GM13977 (cell line): ENCODE data around the gene DLX3.
A peak's percentile ranks its signal among the peaks of the same experiment; 100 is the strongest.

Source experiments
- DNase-seq: peaks from one replicate; pipeline ENCODE4 v3.0.0; 2012; ENCODE audit warnings: low spot score
- in situ Hi-C: fragments of 300-500 bp; cut with MboI; formaldehyde crosslinking; loops from one replicate; pipeline ENCODE4 v1.12.0; 2022; ENCODE audit warnings: low sequenced_read_pairs, low pct_unique_long_range_greater_than_20kb, mixed read lengths, inconsistent platforms; ENCODE audit not compliant: unreplicated experiment
- TF ChIP-seq, protein P1 (sequence below): IDR thresholded peaks from 2 replicates; pipeline ENCODE4 v1.5.1; 2012; ENCODE audit warnings: mild to moderate bottlenecking, control low read depth; ENCODE audit not compliant: insufficient read depth; ENCODE audit errors: extremely low read depth, missing control alignments

The DLX3 gene

DNA sequence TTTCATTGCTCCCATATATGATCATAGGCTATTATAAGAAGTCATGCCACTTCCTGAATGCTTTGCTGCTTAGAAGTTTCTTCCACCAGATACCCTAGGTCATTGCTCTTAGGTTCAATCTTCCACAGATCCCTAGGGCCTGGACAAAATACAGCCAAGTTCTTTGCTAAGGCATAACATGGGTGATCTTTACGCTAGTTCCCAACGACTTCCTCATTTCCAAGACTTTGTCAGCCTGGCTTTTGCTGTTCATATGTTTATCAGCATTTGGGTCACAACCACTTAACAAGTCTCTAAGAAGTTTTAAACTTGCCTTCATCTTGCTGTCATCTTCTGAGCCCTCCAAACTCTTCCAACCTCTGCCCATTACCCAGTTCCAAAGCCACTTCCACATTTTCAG, 20.1 kb upstream of the DLX3 start:
- DNase-seq = no peak
- TF ChIP-seq, protein P1, sequence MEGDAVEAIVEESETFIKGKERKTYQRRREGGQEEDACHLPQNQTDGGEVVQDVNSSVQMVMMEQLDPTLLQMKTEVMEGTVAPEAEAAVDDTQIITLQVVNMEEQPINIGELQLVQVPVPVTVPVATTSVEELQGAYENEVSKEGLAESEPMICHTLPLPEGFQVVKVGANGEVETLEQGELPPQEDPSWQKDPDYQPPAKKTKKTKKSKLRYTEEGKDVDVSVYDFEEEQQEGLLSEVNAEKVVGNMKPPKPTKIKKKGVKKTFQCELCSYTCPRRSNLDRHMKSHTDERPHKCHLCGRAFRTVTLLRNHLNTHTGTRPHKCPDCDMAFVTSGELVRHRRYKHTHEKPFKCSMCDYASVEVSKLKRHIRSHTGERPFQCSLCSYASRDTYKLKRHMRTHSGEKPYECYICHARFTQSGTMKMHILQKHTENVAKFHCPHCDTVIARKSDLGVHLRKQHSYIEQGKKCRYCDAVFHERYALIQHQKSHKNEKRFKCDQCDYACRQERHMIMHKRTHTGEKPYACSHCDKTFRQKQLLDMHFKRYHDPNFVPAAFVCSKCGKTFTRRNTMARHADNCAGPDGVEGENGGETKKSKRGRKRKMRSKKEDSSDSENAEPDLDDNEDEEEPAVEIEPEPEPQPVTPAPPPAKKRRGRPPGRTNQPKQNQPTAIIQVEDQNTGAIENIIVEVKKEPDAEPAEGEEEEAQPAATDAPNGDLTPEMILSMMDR = no peak
- in situ Hi-C loops = no loop called here

DNA sequence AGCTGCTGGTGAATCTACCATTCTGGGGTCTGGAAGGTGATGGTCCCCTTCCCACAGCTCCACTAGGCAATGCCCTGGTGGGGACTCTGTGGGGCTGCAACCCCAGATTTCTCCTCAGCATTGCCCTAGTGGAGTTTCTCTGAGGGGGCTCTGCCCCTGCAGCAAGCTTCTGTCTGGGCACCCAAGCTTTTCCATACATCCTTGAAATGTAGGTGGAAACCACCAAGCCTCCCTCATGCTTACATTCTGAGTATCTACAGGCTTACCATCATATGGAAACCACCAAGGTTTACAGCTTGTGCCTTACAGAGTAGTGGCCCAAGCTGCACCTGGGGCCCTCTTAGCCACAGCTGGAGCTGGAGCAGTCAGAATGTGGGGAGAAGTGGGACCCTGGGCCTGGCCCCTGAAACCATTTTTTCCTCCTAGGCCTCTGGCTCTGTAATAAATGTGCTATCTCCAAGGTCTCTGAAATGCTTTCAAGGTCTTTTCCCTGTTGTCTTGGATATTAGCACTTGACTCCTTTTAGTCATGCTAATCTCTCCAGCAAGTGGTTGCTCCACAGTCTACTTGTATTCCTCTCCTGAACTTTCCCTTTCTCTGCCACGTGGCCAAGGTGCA, 19.6 kb upstream of the DLX3 start:
- in situ Hi-C loops = no loop called here
- no peak for DNase-seq
- TF ChIP-seq, protein P1 = no peak

DNA sequence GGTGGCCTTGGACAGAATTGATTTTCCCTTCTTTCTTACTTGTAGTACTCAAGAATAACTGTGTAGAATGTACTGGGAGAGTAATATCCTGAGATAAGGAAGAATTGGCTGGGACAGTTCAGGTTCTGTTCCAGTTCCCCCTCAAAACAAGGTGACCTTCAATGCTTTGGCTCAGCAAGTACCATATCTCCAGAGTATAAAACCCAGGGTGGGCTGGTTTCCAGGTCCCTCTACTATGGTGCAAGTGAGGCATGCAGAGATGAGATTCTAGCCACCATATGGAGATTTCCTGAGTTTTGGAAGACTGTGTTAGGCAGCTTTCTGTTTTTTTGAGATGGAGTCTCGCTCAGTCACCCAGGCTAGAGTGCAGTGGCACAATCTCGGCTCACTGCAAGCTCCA, 18.1 kb upstream of the DLX3 start:
- in situ Hi-C loops = no loop called here
- DNase-seq = no peak

GRCh38 chr17:50009282-50009681, 14.3 kb upstream of the DLX3 start:
- in situ Hi-C loops = no loop called here
- TF ChIP-seq, protein P1 = no peak
- DNase-seq = no peak

More for the DNA sequence above, 18.1 kb upstream of the DLX3 start:
- TF ChIP-seq, protein P1 = no peak

DNA sequence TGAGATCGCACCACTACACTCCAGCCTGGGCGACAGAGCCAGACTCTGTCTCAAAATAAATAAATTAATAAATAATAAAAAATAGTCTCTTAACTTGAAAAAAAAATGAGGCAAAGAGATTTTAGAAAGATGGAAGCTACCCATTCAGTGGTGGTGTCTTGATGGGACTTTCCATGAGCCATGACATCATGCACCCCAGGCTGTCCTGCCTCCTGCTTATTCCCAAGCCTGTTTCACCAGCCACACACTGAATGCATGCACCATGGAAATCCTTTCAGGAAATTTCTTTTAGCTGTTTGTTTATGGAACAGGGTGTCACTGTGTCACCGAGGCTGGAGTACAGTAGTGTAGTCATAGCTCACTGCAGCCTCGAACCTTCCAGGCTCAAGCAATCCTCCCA, 8.9 kb upstream of the DLX3 start:
- TF ChIP-seq, protein P1 = no peak
- DNase-seq = no peak
- in situ Hi-C loops = loop anchor here (5.0 kb wide), 1 partner anchor 142 kb away; no protein-coding TSS in a partner anchor

GRCh38 chr17:49998836-49999511, 4.0 kb upstream of the DLX3 start:
- TF ChIP-seq, protein P1 = no peak
- in situ Hi-C loops = loop anchor here (25.0 kb wide), 2 partner anchors 287 to 437 kb away; partner anchors contain the start of gene SLC35B1

More at GRCh38 chr17:49998836-49999511, 4.0 kb upstream of the DLX3 start:
- DNase-seq = peak; percentile 9
